ENCODE results near the gene PPP6R2. TPM values are rescaled to one million over a fixed set of nuclear protein-coding genes. Genes with fewer than 3 reads are reported as not detected.

The PPP6R2 gene
- total RNA-seq, 1 donor from 2014 or later: 55.9 TPM

GRCh38 chr22:50445071-50445879, 102.1 kb downstream of the PPP6R2 start:
- H3K4me1 Mint-ChIP-seq: peaks cover 5% of the 10 kb centered on the region
- no peak overlapping the region for H3K27ac Mint-ChIP-seq (ENCODE audit: unreplicated experiment)
- TF ChIP-seq CTCF (conservative IDR thresholded peaks at IDR 0.05): no peak
- peaks cover 8% of the 10 kb centered on the region for H3K27me3 Mint-ChIP-seq (ENCODE audit: low read depth)
- no peak for DNase-seq (ENCODE audit: low read depth, low spot score)
- H3K4me3 Mint-ChIP-seq: peak overlapping the region; percentile 47
- H3K36me3 Mint-ChIP-seq (ENCODE audit: low read depth): peaks cover 11% of the 10 kb centered on the region
- H3K9me3 Mint-ChIP-seq: no peaks in the 10 kb centered on the region

GRCh38 chr22:50445880-50446707, 103.0 kb downstream of the PPP6R2 start:
- no peak for TF ChIP-seq CTCF (conservative IDR thresholded peaks at IDR 0.05)
- H3K9me3 Mint-ChIP-seq: no peaks in the 10 kb centered on the region
- peaks cover 11% of the 10 kb centered on the region for H3K36me3 Mint-ChIP-seq (ENCODE audit: low read depth)
- peak overlapping the region; percentile 47 for H3K4me3 Mint-ChIP-seq
- no peak for DNase-seq (ENCODE audit: low read depth, low spot score)
- no peak overlapping the region for H3K27ac Mint-ChIP-seq (ENCODE audit: unreplicated experiment)
- peaks cover 8% of the 10 kb centered on the region for H3K27me3 Mint-ChIP-seq (ENCODE audit: low read depth)
- peaks cover 5% of the 10 kb centered on the region for H3K4me1 Mint-ChIP-seq

- peaks cover 11% of the 10 kb centered on the region for H3K36me3 Mint-ChIP-seq (ENCODE audit: low read depth)
Measured at GRCh38 chr22:50446708-50447575, 103.8 kb downstream of the PPP6R2 start.

GRCh38 chr22:50447576-50448551, 104.7 kb downstream of the PPP6R2 start:
- Mint-ChIP-seq H3K27ac (ENCODE audit: unreplicated experiment) (peak overlapping the region; percentile 75), H3K9me3 (no peaks in the 10 kb centered on the region), H3K4me3 (no peak overlapping the region)

More at GRCh38 chr22:50446708-50447575, 103.8 kb downstream of the PPP6R2 start:
- H3K4me1 Mint-ChIP-seq: peaks cover 5% of the 10 kb centered on the region
- peaks cover 8% of the 10 kb centered on the region for H3K27me3 Mint-ChIP-seq (ENCODE audit: low read depth)
- H3K4me3 Mint-ChIP-seq: no peak overlapping the region
- no peak overlapping the region for H3K27ac Mint-ChIP-seq (ENCODE audit: unreplicated experiment)
- H3K9me3 Mint-ChIP-seq: no peaks in the 10 kb centered on the region
- no peak for DNase-seq (ENCODE audit: low read depth, low spot score)
- TF ChIP-seq CTCF (conservative IDR thresholded peaks at IDR 0.05): no peak

More at GRCh38 chr22:50447576-50448551, 104.7 kb downstream of the PPP6R2 start:
- Mint-ChIP-seq H3K27me3 (ENCODE audit: low read depth) (peaks cover 5% of the 10 kb centered on the region), H3K36me3 (ENCODE audit: low read depth) (peaks cover 11% of the 10 kb centered on the region), H3K4me1 (peaks cover 8% of the 10 kb centered on the region)
- DNase-seq (ENCODE audit: low read depth, low spot score): no peak
- TF ChIP-seq CTCF (conservative IDR thresholded peaks at IDR 0.05): no peak

All from neural crest cell (in vitro differentiated cells).